GM12864 (cell line): ENCODE results near the gene MAT2A.

ENCODE experiments used
- DNase-seq: peaks from one replicate; pipeline ENCODE4 v3.0.0-alpha.2; 2011; ENCODE audit warnings: low read depth
- H3K4me3 ChIP-seq: 2 replicates; pipeline ENCODE4 v1.5.1; 2011; ENCODE audit warnings: mild to moderate bottlenecking, low read depth, low read length, control low read depth
- CTCF ChIP-seq: IDR thresholded peaks from 2 replicates; pipeline ENCODE4 v1.5.1; 2011; ENCODE audit warnings: low read depth, mild to moderate bottlenecking, moderate library complexity, low read length, control low read depth, inconsistent platforms; ENCODE audit errors: missing control alignments

The MAT2A gene

GRCh38 chr2:85566265-85566664 is 27.3 kb downstream of the MAT2A start:
- no peak for TF ChIP-seq CTCF
- no peak overlapping the region for H3K4me3 ChIP-seq
- DNase-seq = no peak

GRCh38 chr2:85575739-85576138 is 36.8 kb downstream of the MAT2A start:
- no peak overlapping the region for H3K4me3 ChIP-seq
- no peak for TF ChIP-seq CTCF
- DNase-seq = no peak

- TF ChIP-seq CTCF = no peak
- no peak for DNase-seq
- peak overlapping the region; percentile 52; the same call in 1 of the 2 replicates for H3K4me3 ChIP-seq
Measured at GRCh38 chr2:85577063-85577385, 38.1 kb downstream of the MAT2A start.

- peak within 1 kb of the TSS; percentile 52 for H3K4me3 ChIP-seq
- no peak for TF ChIP-seq CTCF
- DNase-seq = peak; percentile 41
Measured at GRCh38 chr2:85577386-85578242, 38.6 kb downstream of the MAT2A start, which contains the start of gene VAMP8. VAMP8 (plus strand) TSS chr2:85577586; CDS start chr2:85577647, 61 bp downstream.

GRCh38 chr2:85578243-85579180 is 39.5 kb downstream of the MAT2A start:
- H3K4me3 ChIP-seq = peak overlapping the region; percentile 52
- TF ChIP-seq CTCF = no peak
- DNase-seq = no peak

- TF ChIP-seq CTCF = no peak
- peak overlapping the region; percentile 52 for H3K4me3 ChIP-seq
- DNase-seq = no peak
Measured at GRCh38 chr2:85579266-85579935, 40.4 kb downstream of the MAT2A start.
